ENCODE results near the gene KAZN.
A peak's percentile ranks its signal among the peaks of the same experiment; 100 is the strongest.

The KAZN gene

DNA sequence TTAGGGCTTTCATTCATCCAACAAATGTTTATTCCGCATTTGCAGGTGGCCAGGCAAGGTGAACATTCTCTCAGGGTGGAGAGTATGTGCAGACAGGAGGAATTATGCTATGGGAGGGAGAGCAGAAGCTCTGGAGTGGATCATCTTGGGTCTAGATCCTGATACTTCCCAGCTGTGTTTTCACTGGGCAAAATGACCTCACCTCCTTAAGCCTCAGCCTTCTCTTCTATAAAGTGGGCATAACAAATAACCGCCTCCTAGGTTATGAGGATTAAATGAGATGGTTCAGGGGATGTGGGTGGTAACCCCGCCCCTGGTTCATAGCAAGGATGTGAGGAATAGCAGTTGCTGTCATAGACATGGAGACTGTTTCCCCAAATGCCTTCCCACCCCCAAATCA is 553.4 kb downstream of the KAZN start:
- Histone ChIP-seq H3K9me3 (replicated peaks; ENCODE audit: low read length) (no peaks in the 10 kb centered on the region), H3K4me3 (ENCODE audit: low read length) (no peak overlapping the region), H3K27me3 (ENCODE audit: control insufficient read depth, insufficient read depth, low read length) (peaks cover 47% of the 10 kb centered on the region), H3K4me2 (ENCODE audit: low read length) (no peak overlapping the region), H3K9ac (ENCODE audit: low read depth, low read length) (no peak overlapping the region), H3K36me3 (ENCODE audit: insufficient read depth, low read length) (no peaks in the 10 kb centered on the region), H3K4me1 (ENCODE audit: control insufficient read depth, insufficient read depth, low read length) (peaks cover 22% of the 10 kb centered on the region)

DNA sequence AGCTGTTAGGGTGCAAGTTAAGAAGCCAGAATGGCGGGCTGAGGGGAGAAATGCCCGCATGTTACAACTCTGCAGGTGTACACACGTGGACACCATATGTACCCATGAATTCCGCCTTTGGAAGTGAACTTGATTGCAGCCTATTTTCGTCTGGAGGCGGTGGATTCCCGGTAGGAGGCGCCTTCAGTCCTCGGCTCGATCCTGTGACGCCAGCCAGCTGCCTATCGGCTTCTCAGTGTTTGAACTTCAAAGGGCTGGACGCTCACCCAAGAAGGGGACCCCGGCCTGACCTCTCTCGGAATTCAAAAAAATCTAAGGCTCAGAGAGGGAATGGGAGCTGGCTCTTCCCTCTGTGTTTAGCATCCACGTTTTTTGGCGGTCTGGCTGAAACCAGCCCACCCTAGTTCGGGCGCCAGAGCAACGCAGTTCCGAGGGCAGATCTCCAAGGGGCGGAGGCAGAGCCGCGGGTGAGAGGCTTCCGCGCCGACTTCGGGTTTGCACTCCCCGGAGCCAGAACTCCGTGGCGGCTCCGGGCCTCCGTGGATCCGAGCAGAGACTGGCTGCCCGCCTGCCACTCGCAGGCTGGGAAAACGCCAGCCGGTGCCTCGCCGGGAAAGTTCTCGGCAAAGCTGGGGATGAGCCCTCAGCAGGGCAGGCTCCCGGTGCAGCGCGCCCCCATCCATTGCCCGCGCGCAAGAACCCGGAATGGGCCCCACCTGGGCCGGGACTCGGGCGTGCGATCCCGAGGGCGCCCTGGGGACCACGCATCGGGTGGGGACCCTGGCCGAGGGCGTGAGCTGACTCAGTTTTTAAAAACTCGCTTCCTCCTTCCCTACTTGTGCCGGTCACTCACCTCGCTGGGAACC is 554.1 kb downstream of the KAZN start:
- peak overlapping the region; percentile 69 for H3K9ac ChIP-seq (ENCODE audit: low read depth, low read length)
- H3K36me3 ChIP-seq (ENCODE audit: insufficient read depth, low read length), result no peaks in the 10 kb centered on the region
- no peaks in the 10 kb centered on the region for H3K9me3 ChIP-seq (replicated peaks; ENCODE audit: low read length)
- H3K4me3 ChIP-seq (ENCODE audit: low read length), result peak overlapping the region; percentile 81
- peaks cover 43% of the 10 kb centered on the region for H3K27me3 ChIP-seq (ENCODE audit: control insufficient read depth, insufficient read depth, low read length)
- H3K4me2 ChIP-seq (ENCODE audit: low read length), result peak overlapping the region; percentile 98
- H3K4me1 ChIP-seq (ENCODE audit: control insufficient read depth, insufficient read depth, low read length), result peaks cover 22% of the 10 kb centered on the region

DNA sequence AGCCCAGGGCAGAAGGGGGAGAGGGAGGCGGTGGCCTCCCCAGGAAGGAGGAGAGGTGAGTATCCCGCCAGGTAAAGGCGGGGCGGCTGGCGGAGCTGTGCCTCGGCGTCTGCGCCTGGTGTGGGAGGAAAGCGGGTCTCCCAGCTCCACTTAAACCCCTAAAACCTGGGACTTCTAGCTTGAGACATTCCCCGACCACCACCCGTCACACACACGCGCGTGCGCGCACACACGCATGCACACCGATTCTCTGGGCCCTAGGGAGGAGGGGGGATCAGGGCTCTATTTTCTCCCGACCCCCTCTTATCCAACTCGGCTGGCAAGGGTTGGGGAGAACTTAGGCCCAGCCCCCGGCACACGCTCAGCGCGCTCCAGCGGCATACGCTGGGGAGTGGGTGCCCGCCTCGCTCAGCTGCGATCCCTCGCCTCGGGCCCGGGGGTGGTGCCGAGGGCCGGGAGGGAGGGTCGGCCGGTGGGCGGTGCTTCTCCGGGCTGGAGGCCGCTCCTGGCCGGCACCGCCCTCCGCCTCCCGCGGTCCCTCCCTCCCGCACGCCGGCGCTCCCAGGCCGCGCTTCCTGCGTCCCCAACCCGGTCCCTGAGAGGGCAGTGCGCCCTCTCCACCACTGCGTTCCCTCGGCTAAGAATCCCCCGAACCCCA is 554.8 kb downstream of the KAZN start, which contains the start of gene TMEM51:
Gene TMEM51 (plus strand): TSS at position 564 of the 658 bp plus-strand sequence. CDS start 61,341 bp downstream, outside the sequence.
- Histone ChIP-seq H3K27me3 (ENCODE audit: control insufficient read depth, insufficient read depth, low read length) (peaks cover 37% of the 10 kb centered on the region), H3K36me3 (ENCODE audit: insufficient read depth, low read length) (no peaks in the 10 kb centered on the region), H3K9ac (ENCODE audit: low read depth, low read length) (peak within 1 kb of the TSS; percentile 69), H3K9me3 (replicated peaks; ENCODE audit: low read length) (no peaks in the 10 kb centered on the region), H3K4me2 (ENCODE audit: low read length) (peak within 1 kb of the TSS; percentile 98), H3K4me3 (ENCODE audit: low read length) (peak within 1 kb of the TSS; percentile 81), H3K4me1 (ENCODE audit: control insufficient read depth, insufficient read depth, low read length) (peaks cover 22% of the 10 kb centered on the region)

DNA sequence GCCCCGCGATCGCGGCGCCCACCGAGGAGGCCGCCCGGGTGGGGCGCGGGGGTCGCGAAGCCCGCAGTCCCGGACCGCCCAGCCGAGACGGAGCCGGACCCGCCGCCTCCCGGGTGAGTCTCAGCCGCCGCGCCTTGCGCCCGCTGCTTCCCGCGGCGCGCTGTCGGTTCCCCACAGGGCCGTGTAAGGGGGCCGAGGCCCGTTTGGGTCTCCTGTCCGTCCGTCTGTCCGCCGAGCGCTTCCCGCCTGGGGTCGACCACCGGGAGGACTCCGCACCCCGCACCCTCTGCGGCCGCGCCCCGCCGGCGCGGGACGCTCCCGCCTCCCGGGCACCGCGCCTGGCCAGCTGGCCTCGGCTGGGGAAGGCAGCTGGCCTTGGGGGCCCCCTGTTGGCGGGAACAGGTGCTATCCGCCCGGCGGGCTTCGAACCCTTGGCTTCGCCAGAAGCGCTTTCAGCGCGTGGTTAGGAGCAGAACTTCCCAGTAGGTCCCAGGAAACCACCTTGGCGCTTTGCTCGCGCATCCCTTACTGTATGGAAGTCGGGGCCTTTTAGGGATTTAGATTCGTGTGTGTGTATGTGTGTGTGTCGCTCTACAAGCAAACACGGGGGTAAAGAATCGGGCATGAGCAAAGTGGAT is 555.5 kb downstream of the KAZN start:
- Histone ChIP-seq H3K4me3 (ENCODE audit: low read length) (peak overlapping the region; percentile 81), H3K9ac (ENCODE audit: low read depth, low read length) (peak overlapping the region; percentile 69), H3K36me3 (ENCODE audit: insufficient read depth, low read length) (no peaks in the 10 kb centered on the region), H3K4me2 (ENCODE audit: low read length) (peak overlapping the region; percentile 98), H3K27me3 (ENCODE audit: control insufficient read depth, insufficient read depth, low read length) (peaks cover 32% of the 10 kb centered on the region), H3K4me1 (ENCODE audit: control insufficient read depth, insufficient read depth, low read length) (peaks cover 28% of the 10 kb centered on the region), H3K9me3 (replicated peaks; ENCODE audit: low read length) (no peaks in the 10 kb centered on the region)

DNA sequence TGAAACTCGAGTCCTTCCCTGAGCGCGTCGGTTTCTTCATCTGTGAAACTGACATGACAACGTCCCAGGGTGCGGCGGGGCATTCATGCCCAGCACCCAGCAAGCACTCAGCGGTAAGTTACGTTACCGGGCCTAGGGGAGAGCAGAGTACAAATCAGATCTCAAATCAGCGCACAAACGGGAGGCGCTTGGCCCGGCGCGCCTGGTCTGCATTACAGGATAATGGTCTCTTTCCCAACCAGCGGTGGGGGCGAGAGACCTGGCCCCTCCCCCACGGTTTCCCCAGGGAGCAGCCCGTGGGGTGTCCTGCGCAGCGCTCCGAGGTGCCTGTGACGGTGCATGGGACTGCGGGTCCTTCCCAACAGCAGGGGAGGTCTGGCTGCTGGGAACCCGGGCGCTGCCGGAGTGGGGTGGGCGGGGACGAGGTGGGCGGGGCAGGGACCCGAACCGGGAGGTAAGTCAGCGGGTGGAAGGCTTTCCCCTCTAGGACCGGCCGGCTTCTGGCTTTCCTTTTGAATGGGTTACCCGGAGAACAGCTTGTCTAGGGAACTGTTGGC is 556.1 kb downstream of the KAZN start:
- Histone ChIP-seq H3K9ac (ENCODE audit: low read depth, low read length) (peak overlapping the region; percentile 69), H3K36me3 (ENCODE audit: insufficient read depth, low read length) (no peaks in the 10 kb centered on the region), H3K9me3 (replicated peaks; ENCODE audit: low read length) (no peaks in the 10 kb centered on the region), H3K4me2 (ENCODE audit: low read length) (peak overlapping the region; percentile 98), H3K4me1 (ENCODE audit: control insufficient read depth, insufficient read depth, low read length) (peaks cover 29% of the 10 kb centered on the region), H3K4me3 (ENCODE audit: low read length) (peak overlapping the region; percentile 81), H3K27me3 (ENCODE audit: control insufficient read depth, insufficient read depth, low read length) (peaks cover 29% of the 10 kb centered on the region)

DNA sequence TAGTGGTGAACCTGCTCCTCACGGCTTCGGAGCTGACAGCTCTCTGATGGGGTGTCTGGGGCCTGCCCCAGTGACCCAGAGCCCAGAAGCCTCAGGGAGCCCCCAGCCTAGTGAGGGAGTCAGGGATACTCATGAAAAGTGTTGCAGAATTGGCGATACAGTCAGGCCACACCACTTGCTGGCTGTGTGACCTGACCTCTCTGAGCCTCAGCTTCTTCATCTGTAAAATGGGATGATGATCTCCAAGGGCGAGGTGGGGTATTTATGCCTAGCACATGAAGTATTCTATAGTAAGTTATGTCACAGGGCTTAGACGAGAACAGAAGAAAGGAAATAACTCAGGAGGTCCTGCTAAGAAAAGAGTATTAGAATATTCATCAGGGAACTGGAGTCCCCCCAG is 556.7 kb downstream of the KAZN start:
- Histone ChIP-seq H3K4me3 (ENCODE audit: low read length) (no peak overlapping the region), H3K9ac (ENCODE audit: low read depth, low read length) (no peak overlapping the region), H3K9me3 (replicated peaks; ENCODE audit: low read length) (no peaks in the 10 kb centered on the region), H3K4me1 (ENCODE audit: control insufficient read depth, insufficient read depth, low read length) (peaks cover 29% of the 10 kb centered on the region), H3K36me3 (ENCODE audit: insufficient read depth, low read length) (no peaks in the 10 kb centered on the region), H3K27me3 (ENCODE audit: control insufficient read depth, insufficient read depth, low read length) (peaks cover 22% of the 10 kb centered on the region), H3K4me2 (ENCODE audit: low read length) (no peak overlapping the region)

DNA sequence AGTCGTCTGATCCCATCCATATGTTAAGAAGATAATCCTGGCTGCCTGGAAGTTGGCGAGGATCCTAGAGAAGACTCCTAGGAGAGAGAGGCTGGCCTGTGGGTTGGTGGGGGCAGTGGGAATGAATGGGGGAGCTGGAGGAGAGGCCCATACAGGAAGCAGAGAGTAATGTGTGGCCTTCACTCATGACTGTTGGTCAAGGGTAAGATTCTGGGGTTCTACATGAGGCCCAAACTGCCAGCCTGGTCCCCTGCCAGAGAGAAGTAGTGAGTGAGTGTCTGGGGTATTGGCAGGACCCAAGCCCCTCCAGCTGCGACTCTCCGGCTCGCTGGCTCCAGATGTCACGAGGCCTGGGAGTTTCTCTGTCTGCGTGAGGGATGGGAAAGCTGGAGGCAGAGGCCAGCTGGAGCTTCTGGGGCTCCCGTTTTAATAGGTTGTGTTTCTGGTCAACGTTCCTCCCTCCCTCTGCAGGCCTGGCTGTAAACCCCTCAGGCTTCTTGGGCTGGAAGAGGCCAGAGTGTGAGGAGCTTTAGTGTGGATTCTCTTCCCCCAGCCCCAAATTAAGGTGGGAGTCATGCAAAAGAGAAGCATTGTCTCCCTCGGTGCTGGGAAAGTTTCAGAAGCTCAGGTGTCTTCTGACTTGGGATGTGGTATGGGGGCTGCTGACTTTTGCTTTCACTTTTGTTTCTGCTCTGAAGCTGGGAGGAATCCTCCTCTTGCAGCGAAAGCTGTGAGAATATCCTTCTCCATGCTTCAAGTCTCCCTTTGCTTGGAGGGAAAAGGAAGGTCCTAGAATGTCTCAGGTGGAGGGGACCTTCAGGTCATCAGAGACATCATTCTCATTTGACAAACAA is 557.6 kb downstream of the KAZN start:
- Histone ChIP-seq H3K4me2 (ENCODE audit: low read length) (no peak overlapping the region), H3K4me3 (ENCODE audit: low read length) (no peak overlapping the region), H3K4me1 (ENCODE audit: control insufficient read depth, insufficient read depth, low read length) (peaks cover 29% of the 10 kb centered on the region), H3K9ac (ENCODE audit: low read depth, low read length) (no peak overlapping the region), H3K36me3 (ENCODE audit: insufficient read depth, low read length) (no peaks in the 10 kb centered on the region), H3K27me3 (ENCODE audit: control insufficient read depth, insufficient read depth, low read length) (peaks cover 13% of the 10 kb centered on the region), H3K9me3 (replicated peaks; ENCODE audit: low read length) (no peaks in the 10 kb centered on the region)

DNA sequence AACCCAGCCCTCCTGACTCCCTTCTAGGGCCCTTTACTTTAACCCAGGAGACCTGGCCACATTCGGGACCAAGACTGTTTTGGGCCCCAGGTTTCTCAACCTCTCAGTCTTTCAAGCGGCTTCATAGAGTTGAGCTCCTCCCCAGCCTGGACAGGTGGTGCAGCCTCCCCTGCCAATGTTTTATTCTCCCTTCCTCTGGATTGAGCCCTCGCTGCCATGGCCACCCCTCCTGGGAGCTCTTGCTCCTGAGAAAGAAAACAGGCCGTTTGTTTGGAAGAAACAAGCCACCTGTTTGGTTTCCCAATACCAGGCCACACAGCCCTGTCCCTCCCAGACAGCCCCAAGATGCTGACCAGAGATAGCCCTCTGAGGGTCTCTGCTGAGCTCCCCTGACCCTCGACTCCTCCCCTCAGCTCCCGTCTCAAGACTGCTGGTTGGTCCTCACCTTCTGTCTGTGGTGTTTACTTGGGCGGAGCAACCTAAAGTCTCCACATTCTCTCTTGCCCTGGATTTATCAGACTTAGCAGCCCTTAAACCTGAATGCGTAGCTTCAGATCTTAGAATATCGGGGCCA is 558.4 kb downstream of the KAZN start:
- Histone ChIP-seq H3K4me2 (ENCODE audit: low read length) (no peak overlapping the region), H3K4me3 (ENCODE audit: low read length) (no peak overlapping the region), H3K9me3 (replicated peaks; ENCODE audit: low read length) (no peaks in the 10 kb centered on the region), H3K4me1 (ENCODE audit: control insufficient read depth, insufficient read depth, low read length) (peaks cover 29% of the 10 kb centered on the region), H3K27me3 (ENCODE audit: control insufficient read depth, insufficient read depth, low read length) (peaks cover 5% of the 10 kb centered on the region), H3K9ac (ENCODE audit: low read depth, low read length) (no peak overlapping the region), H3K36me3 (ENCODE audit: insufficient read depth, low read length) (no peaks in the 10 kb centered on the region)

DNA sequence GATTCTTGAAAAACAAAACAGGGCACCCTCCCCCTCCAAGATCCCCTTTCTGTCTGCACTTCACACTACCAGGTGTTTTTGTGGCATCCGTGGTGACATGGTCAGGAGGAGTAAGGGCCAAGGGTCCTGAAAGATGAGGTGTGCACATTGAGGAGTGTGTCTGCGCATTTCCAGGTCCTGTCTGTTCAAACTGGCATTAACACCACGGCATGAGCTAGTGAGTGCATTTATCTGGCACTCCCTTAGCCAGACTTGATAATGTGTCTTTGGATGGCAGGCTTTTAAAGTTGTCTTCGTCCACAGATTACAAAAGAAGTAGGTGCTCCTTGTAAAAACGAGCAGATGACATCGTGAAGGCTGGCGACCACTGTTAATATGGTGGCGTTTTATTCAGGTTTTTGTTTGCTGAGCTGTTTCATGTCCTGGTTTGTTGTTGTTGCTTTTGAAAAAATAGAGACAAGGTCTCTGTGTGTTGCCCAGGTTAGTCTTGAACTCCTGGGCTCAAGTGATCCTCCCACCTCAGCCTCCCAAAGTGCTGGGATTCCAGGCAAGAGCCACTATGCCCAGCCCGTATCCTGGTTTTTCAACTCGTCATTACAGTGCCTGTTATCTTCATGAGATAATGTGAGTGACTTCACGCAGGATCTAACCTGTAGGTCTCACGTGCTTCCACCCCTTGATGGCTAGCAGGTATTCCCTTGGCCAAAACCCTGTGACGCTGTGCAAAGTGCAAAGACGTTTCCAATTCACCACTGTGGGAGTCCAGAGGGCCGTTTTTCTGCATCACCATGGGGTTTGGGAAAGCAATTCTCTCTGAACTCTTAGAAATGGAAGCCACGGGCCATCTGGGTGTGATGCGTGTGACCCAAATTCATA is 559.3 kb downstream of the KAZN start:
- no peaks in the 10 kb centered on the region for H3K9me3 ChIP-seq (replicated peaks; ENCODE audit: low read length)
- peaks cover 3% of the 10 kb centered on the region for H3K27me3 ChIP-seq (ENCODE audit: control insufficient read depth, insufficient read depth, low read length)
- peaks cover 25% of the 10 kb centered on the region for H3K4me1 ChIP-seq (ENCODE audit: control insufficient read depth, insufficient read depth, low read length)
- H3K4me3 ChIP-seq (ENCODE audit: low read length), result no peak overlapping the region
- no peak overlapping the region for H3K9ac ChIP-seq (ENCODE audit: low read depth, low read length)
- no peaks in the 10 kb centered on the region for H3K36me3 ChIP-seq (ENCODE audit: insufficient read depth, low read length)
- no peak overlapping the region for H3K4me2 ChIP-seq (ENCODE audit: low read length)

Measured in skeletal muscle satellite cell (primary cell).